ENCODE measurements around the gene GTF3C5.

GTF3C5 gene

GRCh38 chr9:133098104-133098754, 67.4 kb downstream of the GTF3C5 start:
- DNase-seq: no peak

- no peak for DNase-seq
These were observed 68.1 kb downstream of the GTF3C5 start for GRCh38 chr9:133098871-133099270.

GRCh38 chr9:133099726-133100505, 69.1 kb downstream of the GTF3C5 start:
- DNase-seq: no peak

GRCh38 chr9:133100506-133101355, 69.9 kb downstream of the GTF3C5 start:
- no peak for DNase-seq

- no peak for DNase-seq
These were observed 70.8 kb downstream of the GTF3C5 start for GRCh38 chr9:133101356-133102189.

- no peak for DNase-seq
These were observed 71.6 kb downstream of the GTF3C5 start for GRCh38 chr9:133102190-133103021.

GRCh38 chr9:133103183-133103986, 72.6 kb downstream of the GTF3C5 start:
- no peak for DNase-seq

- no peak for DNase-seq
These were observed 73.2 kb downstream of the GTF3C5 start for GRCh38 chr9:133103987-133104505.

GRCh38 chr9:133104718-133105460, 74.1 kb downstream of the GTF3C5 start:
- DNase-seq: no peak

GRCh38 chr9:133105461-133105770, 74.6 kb downstream of the GTF3C5 start:
- DNase-seq: no peak

- no peak for DNase-seq
These were observed 75.9 kb downstream of the GTF3C5 start for GRCh38 chr9:133106511-133107244.

GRCh38 chr9:133107245-133107722, 76.5 kb downstream of the GTF3C5 start:
- DNase-seq: no peak

Measured in NCI-H1930 (cell line).